ENCODE data around the gene PHB1. TPM values are rescaled to one million over a fixed set of nuclear protein-coding genes. Genes with fewer than 3 reads are reported as not detected.

PHB1 gene
- total RNA-seq, 4 donors from 2014 or later = 61.7 to 119 (median 106) TPM

DNA sequence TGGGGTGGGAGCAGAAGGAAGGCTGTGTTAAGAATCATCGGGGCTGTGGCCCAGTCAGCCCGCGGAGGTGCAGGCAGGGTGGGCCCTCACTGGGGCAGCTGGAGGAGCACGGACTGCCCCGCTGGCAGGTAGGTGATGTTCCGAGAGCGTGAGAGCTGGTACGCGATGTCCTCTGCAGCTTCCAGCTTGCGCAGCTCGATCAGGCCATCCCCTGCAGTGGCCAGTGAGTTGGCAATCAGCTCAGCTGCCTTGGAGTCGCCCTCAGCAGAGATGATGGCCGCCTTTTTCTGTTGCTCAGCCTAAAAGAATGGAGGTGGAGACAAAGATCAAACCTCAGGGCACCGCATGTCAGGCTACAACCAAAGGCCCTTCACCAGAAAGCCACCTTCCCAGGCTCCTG is 9.8 kb downstream of the PHB1 start:
- TF ChIP-seq POLR2A (IDR thresholded peaks at IDR 0.05) (no peak), CTCF (IDR thresholded peaks at IDR 0.05) (no peak)
- DNase-seq = no peak
- Histone ChIP-seq H3K36me3 (peaks cover 26 to 79% (median 48%) of the 10 kb centered on the region in 3 donors), H3K4me1 (peaks cover 0 to 17% (median 5%) of the 10 kb centered on the region in 3 donors), H3K4me3 (no peak overlapping the region), H3K27ac (no peak overlapping the region), H3K9me3 (no peaks in the 10 kb centered on the region), H3K27me3 (no peaks in the 10 kb centered on the region)
- 94 to 98% methylated on average over 11 to 12 of the region's 14 CpGs for WGBS, 2 donors
- intact Hi-C loops (cut with DNase I) = no loop called here

GRCh38 chr17:49404361-49404760 is 10.3 kb downstream of the PHB1 start:
- Histone ChIP-seq H3K9me3 (no peaks in the 10 kb centered on the region), H3K36me3 (peaks cover 24 to 73% (median 48%) of the 10 kb centered on the region in 3 donors), H3K4me3 (no peak overlapping the region), H3K4me1 (peaks cover 0 to 21% (median 5%) of the 10 kb centered on the region in 3 donors), H3K27me3 (no peaks in the 10 kb centered on the region), H3K27ac (peak overlapping the region in 2 of 4 donors; percentile 12 to 23)
- WGBS, 2 donors = 76 to 78% methylated on average over 2 to 8 of the region's 12 CpGs
- intact Hi-C loops (cut with DNase I) = no loop called here
- DNase-seq = no peak
- no peak for TF ChIP-seq CTCF (IDR thresholded peaks at IDR 0.05)
- TF ChIP-seq POLR2A (IDR thresholded peaks at IDR 0.05) = no peak

DNA sequence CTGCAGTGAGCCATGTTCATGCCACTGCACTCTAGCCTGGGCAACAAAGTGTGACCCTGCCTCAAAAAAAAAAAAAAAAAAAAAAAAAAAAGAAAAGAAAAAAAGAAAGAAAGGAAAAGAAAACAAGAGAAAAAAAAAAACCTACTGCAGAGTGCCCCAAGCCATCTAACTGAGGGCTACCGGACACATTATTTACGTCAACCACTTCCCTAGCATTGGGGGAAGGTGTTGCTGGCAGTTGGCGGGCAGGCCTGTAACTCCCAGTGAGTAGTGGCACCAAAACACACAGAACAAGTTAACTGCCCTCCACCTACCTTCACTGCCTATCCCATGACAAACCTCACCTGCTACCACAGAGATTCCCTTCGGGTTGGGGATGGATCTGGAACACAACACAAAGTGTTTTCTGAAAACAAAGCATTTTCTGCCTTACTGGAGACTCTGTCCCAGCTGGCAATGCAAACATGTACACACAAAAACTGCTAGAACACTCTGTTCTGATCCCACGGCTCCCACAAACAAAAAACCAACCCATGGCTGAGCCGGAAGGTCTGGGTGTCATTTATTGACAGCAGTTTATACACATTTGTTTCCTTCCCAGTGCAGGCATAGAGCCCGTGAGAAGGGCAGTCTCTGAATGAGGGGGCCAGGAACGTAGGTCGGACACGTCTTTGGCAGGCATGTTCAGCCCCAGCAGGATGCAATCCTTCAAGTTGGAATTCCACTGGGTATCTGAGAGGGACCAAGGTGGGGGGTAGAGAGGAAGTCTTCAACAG is 11.0 kb downstream of the PHB1 start:
- 78 to 83% methylated on average over 6 to 10 of the region's 10 CpGs for WGBS, 2 donors
- H3K36me3 ChIP-seq = peaks cover 18 to 67% (median 41%) of the 10 kb centered on the region in 3 donors

DNA sequence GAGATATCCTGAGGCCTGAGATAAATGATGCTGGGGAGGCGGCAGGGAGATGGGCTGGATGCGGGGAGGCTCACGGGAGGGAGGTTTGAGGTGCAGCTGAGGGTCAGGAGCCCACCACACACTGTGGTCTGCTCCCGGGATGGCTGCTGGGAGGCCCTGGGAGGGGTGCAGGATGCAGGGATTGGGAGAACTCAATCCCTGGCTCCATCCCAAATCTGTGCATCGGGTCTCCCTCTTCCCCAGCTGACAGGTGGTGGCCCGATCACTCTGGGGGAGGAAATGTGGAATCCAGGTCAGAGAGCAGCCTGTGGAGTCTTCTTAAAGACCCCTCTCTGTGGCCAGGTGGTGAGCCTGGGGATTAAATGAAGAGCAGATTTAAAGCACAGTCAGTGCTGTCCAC is 12.0 kb downstream of the PHB1 start:
- Histone ChIP-seq H3K4me1 (peaks cover 0 to 10% (median 0%) of the 10 kb centered on the region in 3 donors), H3K4me3 (no peak overlapping the region), H3K27ac (peak overlapping the region in 1 of 4 donors; percentile 13), H3K27me3 (no peaks in the 10 kb centered on the region), H3K36me3 (peaks cover 15 to 57% (median 33%) of the 10 kb centered on the region in 3 donors), H3K9me3 (no peaks in the 10 kb centered on the region)
- TF ChIP-seq CTCF (IDR thresholded peaks at IDR 0.05) = no peak
- TF ChIP-seq POLR2A (IDR thresholded peaks at IDR 0.05) = no peak
- no peak for DNase-seq
- WGBS, 2 donors = 92 to 95% methylated on average over 4 to 5 of the region's 6 CpGs
- intact Hi-C loops (cut with DNase I) = no loop called here

More for the DNA sequence above, 11.0 kb downstream of the PHB1 start:
- H3K27me3 ChIP-seq = no peaks in the 10 kb centered on the region
- intact Hi-C loops (cut with DNase I) = no loop called here
- no peak for DNase-seq
- H3K27ac ChIP-seq = peak overlapping the region in 2 of 4 donors; percentile 12 to 23
- no peak overlapping the region for H3K4me3 ChIP-seq
- H3K9me3 ChIP-seq = no peaks in the 10 kb centered on the region
- TF ChIP-seq POLR2A (IDR thresholded peaks at IDR 0.05) = no peak
- no peak for TF ChIP-seq CTCF (IDR thresholded peaks at IDR 0.05)
- peaks cover 0 to 20% (median 5%) of the 10 kb centered on the region in 3 donors for H3K4me1 ChIP-seq

DNA sequence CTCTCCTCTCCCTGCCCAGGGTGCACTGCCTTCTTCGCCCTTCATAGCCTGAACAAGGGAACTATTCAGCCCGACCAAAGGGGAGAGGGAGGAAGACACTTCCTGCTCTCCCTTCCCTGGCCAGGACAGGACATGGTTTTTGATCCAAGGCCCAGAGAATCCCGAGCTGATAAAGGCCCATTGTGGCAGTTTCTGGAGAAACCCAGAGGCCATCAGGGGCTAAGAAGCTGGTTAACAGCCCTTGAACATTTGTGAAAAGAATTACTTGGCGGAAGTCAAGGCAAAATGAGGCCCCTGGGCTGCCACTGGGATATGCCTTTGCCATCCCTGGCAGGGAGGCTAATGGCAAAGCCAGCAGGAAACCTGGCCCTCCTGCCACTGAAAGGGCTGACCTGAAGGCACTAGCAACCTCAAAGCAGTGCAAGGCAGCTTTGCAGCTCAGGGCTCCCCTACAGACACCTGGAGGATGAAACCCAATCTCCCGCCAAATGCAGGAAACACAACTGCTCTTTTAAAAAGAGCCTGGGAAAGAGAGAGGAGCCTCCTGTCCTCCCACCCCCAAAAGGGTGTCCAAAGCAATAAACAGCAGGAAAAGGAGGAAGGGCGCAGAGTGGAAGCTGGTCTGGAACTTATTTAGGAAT is 12.6 kb downstream of the PHB1 start:
- intact Hi-C loops (cut with DNase I) = no loop called here
- H3K27me3 ChIP-seq = no peaks in the 10 kb centered on the region
- TF ChIP-seq CTCF (IDR thresholded peaks at IDR 0.05) (no peak), POLR2A (IDR thresholded peaks at IDR 0.05) (no peak)
- H3K4me3 ChIP-seq = no peak overlapping the region
- H3K9me3 ChIP-seq = no peaks in the 10 kb centered on the region
- peaks cover 0 to 14% (median 0%) of the 10 kb centered on the region in 3 donors for H3K4me1 ChIP-seq
- no peak for DNase-seq
- no peak overlapping the region for H3K27ac ChIP-seq
- WGBS, 2 donors = 58 to 89% methylated on average over 3 to 4 of the region's 6 CpGs
- peaks cover 15 to 50% (median 27%) of the 10 kb centered on the region in 3 donors for H3K36me3 ChIP-seq
